CD8-positive, alpha-beta memory T cell (primary cell): ENCODE results near the gene SLIRP. TPM values are rescaled to one million over a fixed set of nuclear protein-coding genes. Genes with fewer than 3 reads are reported as not detected.

ENCODE experiments used
- CTCF ChIA-PET: fragments of 350-600 bp; sonication (Branson Sonifier 250); formaldehyde crosslinking; loops from one replicate; lab custom pipeline; 2021; ENCODE audit warnings: antibody characterized with exemption; lab: Charles Lee
- POLR2A ChIA-PET: fragments of 350-600 bp; sonication (Branson Sonifier 250); formaldehyde crosslinking; loops from one replicate; lab custom pipeline; 2021; ENCODE audit warnings: antibody characterized with exemption; lab: Charles Lee
- DNase-seq, 5 donors: peaks; one replicate each; pipeline versions ENCODE4 v3.0.0 to v3.0.0-alpha.2; 2020 to 2022; ENCODE audit warnings: mixed read lengths in 1 of 5
- H3K27ac ChIP-seq: one replicate; pipeline ENCODE4 v1.7.0; 2013; ENCODE audit warnings: low read depth, mild to moderate bottlenecking, low read length, moderate library complexity
- H3K27me3 ChIP-seq: 2 replicates; pipeline ENCODE4 v1.7.0; 2013; ENCODE audit warnings: low read length, mild to moderate bottlenecking; ENCODE audit not compliant: insufficient read depth, poor library complexity, severe bottlenecking
- H3K36me3 ChIP-seq: 2 replicates; pipeline ENCODE4 v1.7.0; 2013; ENCODE audit warnings: mild to moderate bottlenecking, low read length, moderate library complexity; ENCODE audit not compliant: insufficient read depth
- H3K4me1 ChIP-seq: 2 replicates; pipeline ENCODE4 v1.7.0; 2013; ENCODE audit warnings: mild to moderate bottlenecking, low read length, moderate library complexity; ENCODE audit not compliant: insufficient read depth
- H3K4me3 ChIP-seq: 2 replicates; pipeline ENCODE4 v1.7.0; 2013; ENCODE audit warnings: mild to moderate bottlenecking, low read length
- H3K9me3 ChIP-seq: 2 replicates; pipeline ENCODE4 v1.7.0; 2013; ENCODE audit warnings: mild to moderate bottlenecking, low read length
- H3K27ac Mint-ChIP-seq, 8 donors: one replicate each; pipeline ENCODE4 v1.8.0; 2020 to 2021; ENCODE audit warnings: mixed read lengths in 8 of 8, mild to moderate bottlenecking in 6 of 8, inconsistent platforms in 3 of 8, moderate library complexity in 3 of 8
- H3K27me3 Mint-ChIP-seq, 2 donors: one replicate each; pipeline ENCODE4 v1.8.0; 2020 to 2021; ENCODE audit warnings: mixed read lengths in 2 of 2, mild to moderate bottlenecking in 1 of 2, moderate library complexity in 1 of 2
- H3K36me3 Mint-ChIP-seq, 3 donors: one replicate each; pipeline ENCODE4 v1.8.0; 2020 to 2021; ENCODE audit warnings: mixed read lengths in 3 of 3, inconsistent platforms in 1 of 3, mild to moderate bottlenecking in 1 of 3
- H3K4me1 Mint-ChIP-seq, 3 donors: one replicate each; pipeline ENCODE4 v1.8.0; 2020 to 2021; ENCODE audit warnings: mixed read lengths in 3 of 3, inconsistent platforms in 1 of 3, mild to moderate bottlenecking in 1 of 3
- H3K4me3 Mint-ChIP-seq, 7 donors: one replicate each; pipeline ENCODE4 v1.8.0; 2020 to 2021; ENCODE audit warnings: mixed read lengths in 7 of 7, mild to moderate bottlenecking in 6 of 7, moderate library complexity in 4 of 7, inconsistent platforms in 2 of 7
- H3K9me3 Mint-ChIP-seq, 5 donors: one replicate each; pipeline ENCODE4 v1.8.0; 2020 to 2022; ENCODE audit warnings: mixed read lengths in 5 of 5, mild to moderate bottlenecking in 3 of 5, moderate library complexity in 2 of 5, inconsistent platforms in 1 of 5
- polyA plus RNA-seq: library from polyadenylated mRNA; unstranded; fragments of 300-500 nt; fragmentation: Illumina TruSeq; gene quantifications from one replicate; pipeline ENCODE4 v1.2.3, GENCODE V29; 2021
- total RNA-seq, 2 experiments: library from RNA; stranded (reverse); gene quantifications; one replicate each; pipeline ENCODE4 v1.2.3, GENCODE V29; 2021

Gene SLIRP
- total and polyA plus RNA-seq, 3 experiments from 2014 or later, result 162 to 218 (median 166) TPM

DNA sequence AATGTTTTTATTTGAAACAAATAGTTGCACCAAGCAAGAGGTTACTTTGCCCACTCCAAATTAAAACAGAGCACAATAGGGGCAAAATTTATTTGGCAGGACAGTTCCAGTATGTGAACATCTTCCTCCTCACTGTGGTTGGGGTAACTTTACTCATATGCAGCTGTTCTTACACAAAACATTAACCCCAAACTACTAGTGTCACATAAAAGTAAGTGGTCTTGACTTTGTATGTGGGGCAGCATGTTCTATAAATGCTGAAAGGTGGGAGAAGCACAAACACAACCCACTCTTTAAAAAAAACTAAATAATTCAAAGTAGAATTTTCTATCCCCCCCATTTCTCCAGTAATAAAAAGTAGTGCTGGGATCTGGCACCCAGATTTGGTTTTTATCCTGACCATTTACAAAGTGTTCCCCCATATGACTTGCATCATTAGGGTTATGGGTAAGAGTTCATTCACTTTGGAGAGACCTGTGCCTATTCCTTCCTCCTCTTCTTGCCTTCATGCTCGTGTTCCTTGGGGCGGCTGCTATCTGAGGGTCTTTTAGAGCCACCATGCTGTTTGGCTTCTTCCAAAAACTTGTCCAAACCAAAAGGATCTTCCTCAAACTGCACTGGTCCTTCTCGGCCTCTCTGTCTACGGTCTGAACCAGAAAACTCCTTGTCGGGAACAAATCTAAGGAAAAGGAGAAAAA is 9.9 kb downstream of the SLIRP start:
- CTCF ChIA-PET, result no interaction called here
- Histone ChIP-seq H3K4me3 (no peak overlapping the region), H3K27me3 (no peaks in the 10 kb centered on the region), H3K4me1 (no peaks in the 10 kb centered on the region), H3K36me3 (peaks cover 63% of the 10 kb centered on the region), H3K27ac (no peak overlapping the region), H3K9me3 (no peaks in the 10 kb centered on the region)
- H3K4me1 Mint-ChIP-seq, result peaks cover 5 to 14% (median 14%) of the 10 kb centered on the region in 3 donors
- no peak overlapping the region for H3K4me3 Mint-ChIP-seq
- no peaks in the 10 kb centered on the region for H3K27me3 Mint-ChIP-seq
- POLR2A ChIA-PET, result no interaction called here
- DNase-seq, result no peak
- H3K36me3 Mint-ChIP-seq, result peaks cover 0 to 84% (median 27%) of the 10 kb centered on the region in 3 donors
- H3K9me3 Mint-ChIP-seq, result no peaks in the 10 kb centered on the region
- H3K27ac Mint-ChIP-seq, result no peak overlapping the region

- Mint-ChIP-seq H3K4me3 (no peak overlapping the region), H3K36me3 (peaks cover 5 to 85% (median 28%) of the 10 kb centered on the region in 3 donors), H3K4me1 (no peaks in the 10 kb centered on the region), H3K9me3 (no peaks in the 10 kb centered on the region), H3K27me3 (no peaks in the 10 kb centered on the region), H3K27ac (no peak overlapping the region)
- POLR2A ChIA-PET, result no interaction called here
- Histone ChIP-seq H3K36me3 (peaks cover 59% of the 10 kb centered on the region), H3K4me1 (no peaks in the 10 kb centered on the region), H3K27me3 (no peaks in the 10 kb centered on the region), H3K9me3 (no peaks in the 10 kb centered on the region), H3K4me3 (no peak overlapping the region), H3K27ac (no peak overlapping the region)
- CTCF ChIA-PET, result no interaction called here
- DNase-seq, result no peak
Measured at GRCh38 chr14:77721437-77721836, 13.5 kb downstream of the SLIRP start.

DNA sequence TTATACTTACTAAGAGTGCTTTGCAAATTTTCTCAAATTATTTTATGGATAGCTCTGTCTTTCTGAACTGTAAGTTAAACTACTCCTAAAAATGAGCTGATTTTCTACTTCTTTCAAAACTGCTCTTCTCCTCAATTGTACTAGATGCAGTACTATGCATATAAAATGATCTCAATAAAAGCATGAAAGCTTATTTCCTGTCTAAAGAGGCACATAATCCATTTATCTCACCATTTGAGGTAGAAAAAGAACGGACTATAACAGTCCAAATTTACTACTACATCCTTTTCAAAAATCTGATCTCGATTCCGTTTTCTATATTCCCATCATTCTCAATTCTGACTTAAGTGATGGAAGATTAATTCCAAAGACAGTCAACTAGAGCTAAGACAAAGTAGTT is 14.4 kb downstream of the SLIRP start:
- CTCF ChIA-PET, result no interaction called here

GRCh38 chr14:77730976-77731497 is 23.1 kb downstream of the SLIRP start:
- Mint-ChIP-seq H3K4me3 (no peak overlapping the region), H3K4me1 (peaks cover 0 to 4% (median 2%) of the 10 kb centered on the region in 3 donors), H3K27ac (peak overlapping the region in 4 of 8 donors; percentile 23 to 61 (median 42)), H3K27me3 (no peaks in the 10 kb centered on the region), H3K9me3 (no peaks in the 10 kb centered on the region), H3K36me3 (peaks cover 14 to 91% (median 31%) of the 10 kb centered on the region in 3 donors)
- Histone ChIP-seq H3K4me1 (no peaks in the 10 kb centered on the region), H3K27me3 (no peaks in the 10 kb centered on the region), H3K36me3 (peaks cover 79% of the 10 kb centered on the region), H3K27ac (no peak overlapping the region), H3K9me3 (no peaks in the 10 kb centered on the region), H3K4me3 (no peak overlapping the region)
- DNase-seq, result no peak
- ChIA-PET CTCF (no interaction called here), POLR2A (no interaction called here)

More for the DNA sequence above, 14.4 kb downstream of the SLIRP start:
- H3K36me3 ChIP-seq, result peaks cover 59% of the 10 kb centered on the region
- Mint-ChIP-seq H3K27ac (peak overlapping the region in 4 of 8 donors; percentile 0 to 84 (median 40)), H3K36me3 (peaks cover 5 to 89% (median 27%) of the 10 kb centered on the region in 3 donors), H3K27me3 (no peaks in the 10 kb centered on the region), H3K9me3 (no peaks in the 10 kb centered on the region), H3K4me1 (peaks cover 0 to 1% (median 0%) of the 10 kb centered on the region in 3 donors), H3K4me3 (no peak overlapping the region)
- no peaks in the 10 kb centered on the region for H3K9me3 ChIP-seq
- DNase-seq, result no peak
- no peaks in the 10 kb centered on the region for H3K27me3 ChIP-seq
- POLR2A ChIA-PET, result no interaction called here
- H3K4me3 ChIP-seq, result no peak overlapping the region
- H3K27ac ChIP-seq, result no peak overlapping the region
- no peaks in the 10 kb centered on the region for H3K4me1 ChIP-seq

DNA sequence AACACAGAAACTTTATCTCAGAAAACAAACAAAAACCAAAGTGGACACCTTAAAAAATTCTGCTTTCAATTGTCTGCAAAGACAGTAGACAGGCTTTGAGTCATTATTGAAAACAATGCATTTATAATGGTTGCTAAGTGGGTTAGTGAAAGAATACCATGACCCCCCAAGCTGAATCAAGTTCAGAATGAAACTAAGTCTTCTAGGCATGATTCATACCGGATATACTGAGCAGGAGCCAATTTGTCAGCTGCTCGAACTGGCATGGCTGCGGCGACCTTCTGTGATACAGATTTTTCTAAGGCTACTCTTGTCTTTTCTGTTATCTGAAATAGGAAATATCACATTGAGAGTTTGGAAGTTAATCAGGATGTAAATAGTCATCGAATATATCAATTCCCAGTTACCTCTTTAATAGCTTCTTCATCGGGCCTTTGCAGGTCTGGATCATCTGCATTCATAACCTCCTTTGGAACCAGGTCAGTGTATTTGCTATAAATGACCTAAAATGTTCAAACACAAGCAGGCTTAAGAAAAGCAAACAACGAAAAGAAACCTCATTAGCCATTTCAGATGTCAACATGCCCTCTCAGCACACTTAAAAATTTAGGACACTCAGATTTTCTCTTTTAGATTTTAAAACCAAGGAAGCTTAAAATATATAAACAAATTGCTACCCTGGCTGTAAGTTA is 30.8 kb downstream of the SLIRP start:
- Mint-ChIP-seq H3K9me3 (no peaks in the 10 kb centered on the region), H3K36me3 (peaks cover 0 to 74% (median 16%) of the 10 kb centered on the region in 3 donors), H3K4me1 (peaks cover 25 to 47% (median 40%) of the 10 kb centered on the region in 3 donors), H3K27ac (peak overlapping the region; percentile 47 to 94 (median 84)), H3K27me3 (no peaks in the 10 kb centered on the region), H3K4me3 (peak overlapping the region in 5 of 7 donors; percentile 6 to 77 (median 54))
- ChIA-PET POLR2A (interaction anchor here (0.6 kb wide), 1 partner anchor 60 kb away, joined by 3 read pairs; no protein-coding TSS in a partner anchor), CTCF (interaction anchor here (0.7 kb wide), 1 partner anchor 22 kb away, joined by 3 read pairs; no protein-coding TSS in a partner anchor)
- Histone ChIP-seq H3K27me3 (no peaks in the 10 kb centered on the region), H3K9me3 (no peaks in the 10 kb centered on the region), H3K27ac (no peak overlapping the region), H3K4me3 (no peak overlapping the region), H3K36me3 (peaks cover 52% of the 10 kb centered on the region), H3K4me1 (peaks cover 5% of the 10 kb centered on the region)
- DNase-seq, result peak in 2 of 5 donors; percentile 2 to 6

- H3K4me1 Mint-ChIP-seq, result peaks cover 36 to 61% (median 55%) of the 10 kb centered on the region in 3 donors
Measured at GRCh38 chr14:77741438-77741837, 33.5 kb downstream of the SLIRP start.

DNA sequence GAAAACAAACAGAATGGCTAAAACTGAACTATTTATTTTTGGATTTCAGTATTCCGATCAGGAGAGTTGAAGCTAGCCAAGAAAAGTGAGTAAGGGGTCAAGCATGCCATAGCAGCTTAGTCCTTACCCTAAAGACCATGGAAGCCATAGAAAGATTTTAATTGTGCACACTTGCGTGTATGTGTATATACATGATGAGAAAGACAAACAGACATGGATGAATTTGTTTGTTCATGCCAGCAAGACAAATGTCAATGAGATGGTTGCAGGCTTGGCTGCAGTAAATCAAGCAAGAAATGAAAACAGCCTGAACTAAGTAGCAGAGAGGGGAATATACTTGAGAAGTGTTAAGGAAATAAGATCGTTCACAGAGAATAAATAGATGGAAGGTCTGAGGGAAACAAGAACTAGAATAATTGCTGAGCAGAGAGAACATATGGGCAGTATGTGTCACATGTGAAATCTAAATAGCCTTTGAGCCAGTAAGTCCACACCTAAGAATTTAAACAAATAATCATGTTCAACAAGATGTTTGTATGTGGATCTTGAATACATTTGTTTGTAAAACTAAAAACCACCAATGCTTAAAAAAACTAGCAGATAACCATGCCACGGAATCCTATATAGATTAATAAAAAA is 38.3 kb downstream of the SLIRP start:
- POLR2A ChIA-PET, result no interaction called here
- CTCF ChIA-PET, result no interaction called here
- Mint-ChIP-seq H3K36me3 (peaks cover 9 to 72% (median 24%) of the 10 kb centered on the region in 3 donors), H3K27me3 (no peaks in the 10 kb centered on the region), H3K4me3 (no peak overlapping the region), H3K27ac (no peak overlapping the region), H3K9me3 (no peaks in the 10 kb centered on the region), H3K4me1 (peaks cover 24 to 49% (median 35%) of the 10 kb centered on the region in 3 donors)
- Histone ChIP-seq H3K27me3 (no peaks in the 10 kb centered on the region), H3K4me1 (no peaks in the 10 kb centered on the region), H3K36me3 (peaks cover 20% of the 10 kb centered on the region), H3K27ac (no peak overlapping the region), H3K4me3 (no peak overlapping the region), H3K9me3 (no peaks in the 10 kb centered on the region)
- DNase-seq, result no peak

More at GRCh38 chr14:77741438-77741837, 33.5 kb downstream of the SLIRP start:
- no peaks in the 10 kb centered on the region for H3K27me3 Mint-ChIP-seq
- no peaks in the 10 kb centered on the region for H3K9me3 ChIP-seq
- no peak for DNase-seq
- H3K4me1 ChIP-seq, result peaks cover 5% of the 10 kb centered on the region
- H3K4me3 ChIP-seq, result no peak overlapping the region
- no peak overlapping the region for H3K4me3 Mint-ChIP-seq
- H3K36me3 ChIP-seq, result peaks cover 27% of the 10 kb centered on the region
- no peak overlapping the region for H3K27ac ChIP-seq
- peak overlapping the region in 2 of 8 donors; percentile 38 to 60 for H3K27ac Mint-ChIP-seq
- ChIA-PET CTCF (interaction anchor here (1.1 kb wide), 1 partner anchor 11 kb away, joined by 3 read pairs; no protein-coding TSS in a partner anchor), POLR2A (no interaction called here)
- H3K36me3 Mint-ChIP-seq, result peaks cover 0 to 67% (median 16%) of the 10 kb centered on the region in 3 donors
- H3K9me3 Mint-ChIP-seq, result no peaks in the 10 kb centered on the region
- H3K27me3 ChIP-seq, result no peaks in the 10 kb centered on the region
